ENCODE results near the gene LEUTX.

DNA sequence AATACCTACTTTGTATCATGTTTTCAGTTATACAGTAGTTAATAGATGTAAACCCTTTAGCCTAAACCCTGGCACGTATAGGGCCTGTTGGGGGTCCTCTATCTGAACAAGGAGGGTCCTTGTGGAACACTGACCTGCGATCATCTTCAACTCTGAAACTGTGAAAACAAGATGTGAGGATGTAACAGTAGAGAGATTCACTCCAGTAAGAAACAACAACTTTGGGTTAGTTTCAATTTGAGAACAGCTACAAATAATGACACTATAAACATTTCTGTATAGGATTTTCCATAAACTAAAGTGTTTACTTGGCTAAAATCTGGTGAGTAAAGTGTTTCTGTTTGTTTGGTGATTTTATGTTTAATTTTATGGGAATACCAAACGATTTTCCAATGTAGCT lies 43.0 kb upstream of the LEUTX start:
- no peak for TF ChIP-seq EP300 (IDR thresholded peaks at IDR 0.05)
- no peak for TF ChIP-seq POLR2AphosphoS5 (IDR thresholded peaks at IDR 0.05)

Data from gastroesophageal sphincter (tissue), 2 donors.